Measurements from ENCODE around the gene MRPL36. TPM values are rescaled to one million over a fixed set of nuclear protein-coding genes. Genes with fewer than 3 reads are reported as not detected.

MRPL36 gene
- total and polyA plus RNA-seq, 9 of the 15 experiments (the other 6 are each of a cell fraction or from before 2014, with no cell fraction given), result 78.3 to 557 (median 124) TPM

- Histone ChIP-seq H3K79me2 (ENCODE audit: control insufficient read depth, insufficient read depth, low read length) (no peaks in the 10 kb centered on the region), H3K9ac (ENCODE audit: insufficient read depth in 1 of 2, low read depth in 2 of 2, low read length in 2 of 2) (no peak overlapping the region), H2AFZ (ENCODE audit: low read depth, low read length) (no peak overlapping the region), H3K4me1 (replicated peaks in 1 of 2; ENCODE audit: control insufficient read depth in 2 of 2, insufficient read depth in 2 of 2, low read length in 2 of 2) (no peaks in the 10 kb centered on the region), H3K4me2 (ENCODE audit: insufficient read depth, low read length) (no peak overlapping the region), H3K36me3 (ENCODE audit: control insufficient read depth, insufficient read depth, low read length) (no peaks in the 10 kb centered on the region), H3K27ac (ENCODE audit: extremely low read depth, low read depth, low read length) (no peak overlapping the region), H3K4me3 (no peak overlapping the region), H3K27me3 (ENCODE audit: control insufficient read depth in 2 of 2, insufficient read depth in 2 of 2, low read length in 2 of 2) (peaks cover 60 to 78% of the 10 kb centered on the region in 2 experiments), H4K20me1 (replicated peaks; ENCODE audit: control insufficient read depth, insufficient read depth, low read length) (0 out of 2 replicates have a peak, but pooled peaks cover 6% of the 10 kb centered on the region), H3K9me1 (ENCODE audit: control insufficient read depth, insufficient read depth, low read length) (no peaks in the 10 kb centered on the region), H3K9me3 (replicated peaks; ENCODE audit: control insufficient read depth, insufficient read depth, low read depth, low read length) (peaks cover under 1% of the 10 kb centered on the region; the same call in 1 of the 2 replicates)
- CTCF ChIA-PET (ENCODE audit: low intra/inter-chr PET ratio), result no interaction called here
- 0% methylated on average over 8 of the region's 8 CpGs for WGBS (ENCODE audit: insufficient coverage, low coverage, missing lambda C conversion rate)
- TF ChIP-seq RNF2 (IDR thresholded peaks at IDR 0.05), result no peak
- no peak for TF ChIP-seq RBBP5 (IDR thresholded peaks at IDR 0.05; ENCODE audit: borderline replicate concordance, insufficient read depth, low read length, poor library complexity, severe bottlenecking)
- no peak for TF ChIP-seq IRF2 (CRISPR knock-in tag; IDR thresholded peaks at IDR 0.05)
- no peak for TF ChIP-seq SMAD4 (CRISPR knock-in tag; conservative IDR thresholded peaks at IDR 0.05)
- TF ChIP-seq ZNF239 (CRISPR knock-in tag; IDR thresholded peaks at IDR 0.05), result no peak
- no peak for TF ChIP-seq BRD4 (IDR thresholded peaks at IDR 0.05)
- TF ChIP-seq CEBPZ (IDR thresholded peaks at IDR 0.05; ENCODE audit: borderline replicate concordance, low read depth, low read length), result no peak
- no peak for TF ChIP-seq ARNT (IDR thresholded peaks at IDR 0.05)
- TF ChIP-seq DLX4 (CRISPR knock-in tag; IDR thresholded peaks at IDR 0.05), result no peak
- no peak for TF ChIP-seq POLR2H (tag; IDR thresholded peaks at IDR 0.05; ENCODE audit: low read depth)
- TF ChIP-seq PHTF2 (CRISPR knock-in tag; IDR thresholded peaks at IDR 0.05), result no peak
- no peak for TF ChIP-seq XRCC5 (IDR thresholded peaks at IDR 0.05; ENCODE audit: low read depth, low read length)
- TF ChIP-seq ZNF277 (CRISPR knock-in tag; IDR thresholded peaks at IDR 0.05; ENCODE audit: borderline replicate concordance), result no peak
- POLR2A ChIA-PET, result no interaction called here
- BruUV-seq (replicated peaks), result no TSS peak
- FAIRE-seq, result no peak
- in situ Hi-C loops (cut with MboI) (no loop called here), intact Hi-C loops (cut with micrococcal nuclease) (no loop called here)
- no peak for ATAC-seq
- no peak for DNase-seq (ENCODE audit: extremely low read depth in 1 of 4, low spot score in 3 of 4)
Observed at GRCh38 chr5:1753490-1753889, 46.1 kb downstream of the MRPL36 start.

Measured in K562 (cell line).